HG03159 (cell line): ENCODE data around the gene TNIK.
"Not testable (repeated sequence)": the region's sequence is repeated elsewhere in the genome, so short reads cannot be mapped to it uniquely, and the experiment has no call there.

ENCODE experiments used
- ATAC-seq: cut with Tn5 transposase; IDR thresholded peaks from one replicate; pipeline ENCODE4 v1.9.1; 2021; ENCODE audit warnings: mild to moderate bottlenecking, moderate library complexity; ENCODE audit not compliant: unreplicated experiment

TNIK gene

GRCh38 chr3:171388527-171388926 lies 71.7 kb downstream of the TNIK start:
- ATAC-seq: no peak

DNA sequence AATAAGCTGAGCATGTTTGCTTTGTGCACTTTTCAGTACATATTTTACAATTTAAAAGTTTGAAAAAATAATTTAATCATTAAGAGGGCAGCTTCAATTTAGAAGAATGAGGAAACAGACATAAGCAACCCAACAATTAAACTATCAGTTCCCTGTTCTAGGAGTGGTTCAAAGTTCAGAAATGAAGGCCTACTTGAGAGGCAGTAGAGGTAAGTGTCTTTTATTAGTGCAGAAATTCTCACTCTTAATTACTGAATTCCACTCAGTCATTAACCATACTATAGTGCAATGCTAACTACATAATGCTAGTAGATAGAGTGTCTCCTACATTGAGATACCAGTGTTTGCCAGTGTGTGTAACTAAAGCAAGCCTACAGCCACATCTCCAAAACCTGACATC lies 73.1 kb downstream of the TNIK start:
- no peak for ATAC-seq

- no peak for ATAC-seq
These were observed 75.1 kb downstream of the TNIK start for GRCh38 chr3:171385086-171385485.

- no peak for ATAC-seq
These were observed 75.9 kb downstream of the TNIK start for GRCh38 chr3:171384101-171384891.

GRCh38 chr3:171383206-171384018 lies 76.8 kb downstream of the TNIK start:
- no peak for ATAC-seq

DNA sequence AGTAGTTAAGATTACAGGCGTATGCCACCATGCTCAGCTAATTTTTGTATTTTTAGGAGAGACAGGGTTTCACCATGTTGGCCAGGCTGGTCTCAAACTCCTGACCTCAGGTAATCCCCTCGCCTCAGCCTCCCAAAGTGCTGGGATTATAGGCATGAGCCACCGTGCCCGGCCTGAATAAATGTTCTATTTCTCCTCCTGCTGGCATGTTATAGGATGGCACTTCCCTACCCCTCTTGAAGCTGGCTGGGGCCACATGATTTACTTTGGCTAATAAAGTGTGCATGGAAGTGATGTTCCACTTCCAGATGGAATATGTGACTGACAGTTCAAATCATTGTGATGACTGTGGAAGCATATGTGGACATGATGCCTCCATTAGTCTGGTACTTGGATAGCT lies 77.9 kb downstream of the TNIK start:
- ATAC-seq: not testable (repeated sequence)

DNA sequence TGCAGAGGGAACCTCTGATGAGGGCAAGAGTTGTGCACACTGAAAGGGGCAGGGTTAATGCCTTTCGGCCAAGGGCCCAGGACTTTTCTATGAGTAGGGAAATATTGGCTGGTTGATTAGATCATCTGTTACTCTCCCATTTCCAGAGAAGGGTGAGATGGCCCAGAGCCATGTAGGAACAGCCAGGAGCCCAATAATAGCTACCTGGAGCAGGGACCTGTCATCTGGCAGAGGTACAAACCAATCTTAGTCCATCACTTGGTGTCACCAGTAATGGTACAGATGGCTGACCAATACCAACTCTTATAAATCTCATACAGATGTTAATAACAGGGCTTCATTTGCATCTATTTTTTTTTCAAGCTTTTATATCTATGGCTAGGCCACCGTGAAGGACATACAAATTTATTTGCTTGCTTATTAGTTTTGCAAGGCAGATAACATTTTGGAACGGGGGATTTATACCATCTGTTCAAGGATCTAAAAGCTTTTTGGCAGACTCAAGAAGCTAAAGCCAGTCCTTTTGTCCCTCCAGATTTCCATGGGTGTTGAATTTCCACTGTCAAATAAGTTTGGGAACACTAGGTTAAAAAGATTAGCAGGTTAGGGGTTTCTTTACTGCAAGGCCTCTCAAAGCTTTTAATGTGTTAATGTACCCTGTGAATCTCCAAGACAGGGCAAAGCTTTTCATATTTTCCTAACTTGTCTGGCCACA lies 79.3 kb downstream of the TNIK start:
- ATAC-seq: no peak

GRCh38 chr3:171379961-171380483 lies 80.2 kb downstream of the TNIK start:
- no peak for ATAC-seq

DNA sequence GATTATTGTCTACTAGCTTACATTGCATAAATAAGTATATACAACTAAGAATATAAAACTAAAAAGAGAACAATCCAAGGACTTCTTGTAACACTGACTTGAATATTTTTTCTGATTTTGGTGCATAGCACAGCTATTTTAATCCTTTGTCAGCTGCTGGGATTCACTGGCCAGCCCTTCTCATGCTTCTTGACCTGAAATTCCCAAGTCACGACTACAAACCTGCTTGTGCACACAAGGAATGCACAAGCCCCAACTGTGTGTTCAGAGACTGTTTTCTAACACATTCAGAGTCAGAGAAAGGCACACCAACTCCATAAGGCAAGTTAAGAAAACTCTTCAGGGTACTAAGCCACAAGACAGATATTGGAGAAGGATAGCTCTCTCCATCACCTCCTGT lies 80.9 kb downstream of the TNIK start:
- no peak for ATAC-seq

- no peak for ATAC-seq
These were observed 81.6 kb downstream of the TNIK start for GRCh38 chr3:171378586-171378985.

GRCh38 chr3:171377859-171378258 lies 82.3 kb downstream of the TNIK start:
- no peak for ATAC-seq

DNA sequence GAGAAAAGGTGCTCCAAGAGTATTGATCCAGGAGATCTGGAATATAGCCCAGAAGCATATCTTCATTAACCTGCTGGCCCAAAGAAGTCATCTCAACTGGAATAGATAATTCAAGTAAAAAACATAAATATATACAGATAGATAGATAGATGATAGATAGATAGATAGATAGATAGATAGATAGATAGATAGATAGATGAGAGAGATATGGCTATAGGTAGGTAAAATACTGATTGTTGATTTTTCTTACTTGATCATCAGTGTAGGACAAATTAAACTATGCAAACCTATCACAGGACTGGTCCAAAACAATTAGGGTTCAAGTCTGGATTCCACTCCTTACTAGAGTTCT lies 83.6 kb downstream of the TNIK start:
- ATAC-seq: no peak

GRCh38 chr3:171375666-171376595 lies 84.3 kb downstream of the TNIK start:
- ATAC-seq: no peak

GRCh38 chr3:171374661-171375285 lies 85.4 kb downstream of the TNIK start:
- ATAC-seq: no peak

GRCh38 chr3:171374260-171374659 lies 85.9 kb downstream of the TNIK start:
- ATAC-seq: no peak

DNA sequence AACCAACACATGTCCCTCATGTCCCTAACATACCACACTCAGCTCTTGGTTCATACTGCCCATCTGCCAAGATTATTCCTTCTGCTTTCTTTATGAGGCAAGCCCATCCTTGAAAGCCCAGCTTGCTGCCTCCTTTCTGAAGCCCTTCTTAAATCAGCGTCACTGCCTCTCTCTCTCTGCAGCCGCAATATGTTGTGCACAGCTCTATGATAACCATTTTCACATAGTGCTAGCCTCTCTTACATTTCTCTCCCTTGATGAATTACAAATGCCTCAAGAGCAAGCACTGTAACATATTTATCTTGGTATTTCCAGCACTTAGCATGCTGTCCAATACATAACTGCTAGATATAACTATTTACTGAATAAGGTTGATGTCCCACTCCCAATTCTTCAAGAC lies 86.5 kb downstream of the TNIK start:
- no peak for ATAC-seq

- no peak for ATAC-seq
These were observed 87.5 kb downstream of the TNIK start for GRCh38 chr3:171372694-171373093.

- ATAC-seq: no peak
These were observed 88.9 kb downstream of the TNIK start for GRCh38 chr3:171371354-171371753.

DNA sequence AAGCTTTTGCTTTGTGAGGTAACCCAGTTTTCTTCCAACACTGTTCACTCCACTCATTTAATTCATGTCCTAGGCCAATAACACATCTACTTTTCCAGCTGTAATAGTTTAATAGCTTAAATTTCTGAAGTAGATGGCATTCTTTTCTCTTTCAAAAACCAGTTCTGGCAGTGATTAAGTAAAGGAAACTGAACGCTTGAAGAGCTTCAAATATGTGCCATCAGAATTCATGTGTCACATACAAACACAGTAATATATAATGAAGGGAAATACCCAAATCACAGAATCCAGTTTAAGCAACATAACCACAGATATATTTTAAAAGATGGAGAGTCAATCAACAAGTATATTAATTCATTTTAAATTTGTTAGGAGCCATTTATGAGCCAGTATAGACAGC lies 91.0 kb downstream of the TNIK start:
- ATAC-seq: no peak

- not testable (repeated sequence) for ATAC-seq
These were observed 93.5 kb downstream of the TNIK start for GRCh38 chr3:171366738-171367137.
